Esophagus squamous epithelium (tissue), 5 donors: ENCODE results near the gene KCTD17. TPM values are rescaled to one million over a fixed set of nuclear protein-coding genes. Genes with fewer than 3 reads are reported as not detected.

Source experiments
- DNase-seq: peaks from one replicate; lab custom pipeline; 2025; lab: John Stamatoyannopoulos, UW
- H3K27ac ChIP-seq, 4 donors: fragments of 200-600 bp; sonication (generic); one replicate each; pipeline ENCODE4 v1.5.1; 2016 to 2019; ENCODE audit warnings: mild to moderate bottlenecking in 1 of 4
- H3K27me3 ChIP-seq, 4 donors: fragments of 200-600 bp; sonication (generic); 1 replicate in 3 of 4; 2 replicates in 1 of 4; pipeline versions ENCODE4 v1.5.1 to v1.6.0; 2017 to 2021; ENCODE audit warnings: antibody characterized with exemption in 1 of 4
- H3K36me3 ChIP-seq, 3 donors: fragments of 200-600 bp; sonication (generic); one replicate each; pipeline ENCODE4 v1.5.1; 2016 to 2019
- H3K4me1 ChIP-seq, 3 donors: fragments of 200-600 bp; sonication (generic); one replicate each; pipeline ENCODE4 v1.5.1; 2017 to 2019
- H3K4me3 ChIP-seq, 4 donors: fragments of 200-600 bp; sonication (generic); 1 replicate in 3 of 4; 2 replicates in 1 of 4; pipeline ENCODE4 v1.5.1; 2016 to 2019; ENCODE audit warnings: mild to moderate bottlenecking in 2 of 4, moderate library complexity in 1 of 4
- H3K9me3 ChIP-seq, 3 donors: fragments of 200-600 bp; sonication (generic); one replicate each; pipeline ENCODE4 v1.5.1; 2016 to 2019
- CTCF ChIP-seq, 6 experiments: fragments of 450-650 bp in 4 of 6; fragments of 200-600 bp in 2 of 6; sonication (generic) in 2 of 6; IDR thresholded peaks; one replicate each; pipeline ENCODE4 v1.5.1; 2016 to 2019; ENCODE audit warnings: antibody characterized with exemption in 6 of 6, mild to moderate bottlenecking in 4 of 6, moderate library complexity in 4 of 6
- POLR2A ChIP-seq, 4 donors: fragments of 450-650 bp; IDR thresholded peaks; one replicate each; pipeline ENCODE4 v1.6.1; 2017; ENCODE audit warnings: antibody characterized with exemption in 4 of 4, mild to moderate bottlenecking in 4 of 4, moderate library complexity in 3 of 4
- WGBS, 2 donors: methylation state at CpG; one replicate each; pipeline ENCODE4 v1.1.5; 2018; 5-methylcytosine and 5-hydroxymethylcytosine counted together
- intact Hi-C: fragments of 100-400 bp; cut with DNase I; formaldehyde crosslinking; loops from one replicate; pipeline ENCODE4 v1.15.0; 2022
- total RNA-seq, 4 donors: library from RNA; depleted of rRNA; stranded (reverse); fragments of >200 nt; gene quantifications; one replicate each; pipeline ENCODE4 v1.1.0, GENCODE V29; 2016
- donor health status: DM: yes; HTN: yes; CAD: no.

KCTD17 gene
- total RNA-seq, 4 donors from 2014 or later = 1.1 to 10.7 (median 6.5) TPM

GRCh38 chr22:37037669-37038068, 13.9 kb upstream of the KCTD17 start:
- WGBS, 2 donors = 49 to 68% methylated on average over 11 to 14 of the region's 14 CpGs
- no peaks in the 10 kb centered on the region for H3K9me3 ChIP-seq
- DNase-seq = no peak
- no peaks in the 10 kb centered on the region for H3K36me3 ChIP-seq
- H3K27me3 ChIP-seq = peaks cover 0 to 15% (median 0%) of the 10 kb centered on the region in 4 donors
- H3K4me1 ChIP-seq = peaks cover 0 to 19% (median 11%) of the 10 kb centered on the region in 3 donors
- H3K4me3 ChIP-seq = no peak overlapping the region
- no peak overlapping the region for H3K27ac ChIP-seq
- intact Hi-C loops = no loop called here
- TF ChIP-seq CTCF (IDR thresholded peaks at IDR 0.05) (no peak), POLR2A (IDR thresholded peaks at IDR 0.05) (no peak)

- no peak for TF ChIP-seq CTCF (IDR thresholded peaks at IDR 0.05)
- TF ChIP-seq POLR2A (IDR thresholded peaks at IDR 0.05) = no peak
- no peak overlapping the region for H3K27ac ChIP-seq
- no peaks in the 10 kb centered on the region for H3K9me3 ChIP-seq
- WGBS, 2 donors = 78 to 81% methylated on average over 2 of the region's 2 CpGs
- no peak for DNase-seq
- no peaks in the 10 kb centered on the region for H3K36me3 ChIP-seq
- H3K4me1 ChIP-seq = peaks cover 0 to 21% (median 11%) of the 10 kb centered on the region in 3 donors
- intact Hi-C loops = no loop called here
- peaks cover 0 to 19% (median 0%) of the 10 kb centered on the region in 4 donors for H3K27me3 ChIP-seq
- no peak overlapping the region for H3K4me3 ChIP-seq
Observed at GRCh38 chr22:37039466-37039865, 12.1 kb upstream of the KCTD17 start.

GRCh38 chr22:37043209-37043827, 8.2 kb upstream of the KCTD17 start:
- H3K27me3 ChIP-seq = peaks cover 0 to 4% (median 0%) of the 10 kb centered on the region in 4 donors
- peaks cover 0 to 21% (median 11%) of the 10 kb centered on the region in 3 donors for H3K4me1 ChIP-seq
- intact Hi-C loops = loop anchor here (10.0 kb wide), 1 partner anchor 59 kb away; no protein-coding TSS in a partner anchor
- H3K36me3 ChIP-seq = no peaks in the 10 kb centered on the region
- H3K27ac ChIP-seq = no peak overlapping the region
- no peaks in the 10 kb centered on the region for H3K9me3 ChIP-seq
- 64 to 78% methylated on average over 5 to 6 of the region's 7 CpGs for WGBS, 2 donors
- no peak overlapping the region for H3K4me3 ChIP-seq
- no peak for DNase-seq
- no peak for TF ChIP-seq CTCF (IDR thresholded peaks at IDR 0.05)
- no peak for TF ChIP-seq POLR2A (IDR thresholded peaks at IDR 0.05)

- H3K9me3 ChIP-seq = no peaks in the 10 kb centered on the region
- TF ChIP-seq CTCF (IDR thresholded peaks at IDR 0.05) (peak; percentile 54 to 87 (median 74)), POLR2A (IDR thresholded peaks at IDR 0.05) (no peak)
- no peaks in the 10 kb centered on the region for H3K36me3 ChIP-seq
- no peak for DNase-seq
- no peak overlapping the region for H3K4me3 ChIP-seq
- peaks cover 0 to 21% (median 11%) of the 10 kb centered on the region in 3 donors for H3K4me1 ChIP-seq
- intact Hi-C loops = loop anchor here (10.0 kb wide), 1 partner anchor 59 kb away; no protein-coding TSS in a partner anchor
- no peak overlapping the region for H3K27ac ChIP-seq
- 31 to 72% methylated on average over 4 to 8 of the region's 17 CpGs for WGBS, 2 donors
- peaks cover 0 to 4% (median 0%) of the 10 kb centered on the region in 4 donors for H3K27me3 ChIP-seq
Observed at GRCh38 chr22:37043828-37044538, 7.6 kb upstream of the KCTD17 start.
